Measurements from ENCODE around the gene TCL1A. TPM values are rescaled to one million over a fixed set of nuclear protein-coding genes. Genes with fewer than 3 reads are reported as not detected.

Gene TCL1A
- total RNA-seq, 1 experiment from 2014 or later = 0.30 TPM

GRCh38 chr14:95710106-95710505, 3.8 kb downstream of the TCL1A start:
- intact Hi-C loops (cut with micrococcal nuclease) = no loop called here
- no peaks in the 10 kb centered on the region for H3K36me3 ChIP-seq (ENCODE audit: control insufficient read depth in 1 of 2, insufficient read depth in 2 of 2, low read length in 2 of 2)
- H2AFZ ChIP-seq (ENCODE audit: low read depth, low read length, poor library complexity, severe bottlenecking) = no peak overlapping the region
- no peak for DNase-seq (ENCODE audit: low read depth, low spot score)
- RAD21 ChIA-PET (ENCODE audit: low non-redundant PET in 1 of 2, low total read pairs in 2 of 2, uncharacterized antibody in 2 of 2, unreplicated experiment in 2 of 2) = no interaction called here
- H3K27ac ChIP-seq (ENCODE audit: low read depth, low read length) = no peak overlapping the region
- no peak overlapping the region for H3K9ac ChIP-seq (ENCODE audit: low read length)
- no peaks in the 10 kb centered on the region for H3K79me2 ChIP-seq (ENCODE audit: insufficient read depth, low read length)
- BruUV-seq (replicated peaks) = no TSS peak
- no peak overlapping the region for H3K4me3 ChIP-seq (replicated peaks in 1 of 2; ENCODE audit: low read depth in 1 of 2, low read length in 2 of 2)
- no peaks in the 10 kb centered on the region for H3K4me1 ChIP-seq (ENCODE audit: control insufficient read depth in 1 of 2, insufficient read depth in 2 of 2, low read length in 2 of 2)
- H3K4me2 ChIP-seq (ENCODE audit: low read length) = no peak overlapping the region
- POLR2A ChIA-PET = no interaction called here
- CTCF ChIA-PET = no interaction called here
- H3K9me3 ChIP-seq (ENCODE audit: control insufficient read depth in 1 of 2, insufficient read depth in 1 of 2, low read depth in 1 of 2, low read length in 2 of 2) = no peaks in the 10 kb centered on the region
- H3K9me2 ChIP-seq (ENCODE audit: insufficient read depth) = no peaks in the 10 kb centered on the region
- ATAC-seq = no peak
- H4K20me1 ChIP-seq (ENCODE audit: insufficient read depth) = no peaks in the 10 kb centered on the region
- TF ChIP-seq CEBPB (IDR thresholded peaks at IDR 0.05; ENCODE audit: low read depth) (no peak), ZBTB33 (IDR thresholded peaks at IDR 0.05; ENCODE audit: extremely low read depth, insufficient replicate concordance, low read length) (no peak), SRF (IDR thresholded peaks at IDR 0.05; ENCODE audit: low read depth) (no peak), MAX (IDR thresholded peaks at IDR 0.05) (no peak), JUND (IDR thresholded peaks at IDR 0.05) (no peak), POLR2AphosphoS5 (IDR thresholded peaks at IDR 0.05; ENCODE audit: low read depth, low read length) (no peak), EZH2 (IDR thresholded peaks at IDR 0.05) (no peak), FOSL1 (IDR thresholded peaks at IDR 0.05; ENCODE audit: low read depth) (no peak), REST (IDR thresholded peaks at IDR 0.05; ENCODE audit: low read depth) (no peak), SIN3A (IDR thresholded peaks at IDR 0.05; ENCODE audit: low read depth) (no peak), YY1 (IDR thresholded peaks at IDR 0.05; ENCODE audit: extremely low read depth, insufficient replicate concordance, low read depth, low read length) (no peak)
- peaks cover 37% of the 10 kb centered on the region for H3K27me3 ChIP-seq (ENCODE audit: insufficient read depth, low read length)

All from HCT116 (cell line).